Suprapubic skin (tissue), 4 donors: ENCODE results near the gene NBPF1.
"Not testable (repeated sequence)": the region's sequence is repeated elsewhere in the genome, so short reads cannot be mapped to it uniquely, and the experiment has no call there.

Source experiments
- EP300 ChIP-seq: sonication (generic); formaldehyde crosslinking; IDR thresholded peaks from one replicate; pipeline ENCODE4 v1.6.1; 2017; ENCODE audit warnings: antibody characterized with exemption
- POLR2A ChIP-seq, 2 donors: fragments of 450-650 bp; IDR thresholded peaks; one replicate each; pipeline ENCODE4 v1.6.1; 2017; ENCODE audit warnings: antibody characterized with exemption in 2 of 2, mild to moderate bottlenecking in 2 of 2, moderate library complexity in 2 of 2
- POLR2AphosphoS5 ChIP-seq, 3 donors: sonication (generic); formaldehyde crosslinking; IDR thresholded peaks; one replicate each; pipeline ENCODE4 v1.6.1; 2017; ENCODE audit warnings: antibody characterized with exemption in 3 of 3
- TF ChIP-seq, protein P1 (sequence below), 2 donors: fragments of 200-600 bp in 1 of 2; fragments of 450-650 bp in 1 of 2; sonication (generic) in 1 of 2; IDR thresholded peaks; one replicate each; pipeline ENCODE4 v1.5.1; 2016 to 2019; ENCODE audit warnings: antibody characterized with exemption in 2 of 2, mild to moderate bottlenecking in 1 of 2, moderate library complexity in 1 of 2

DNA sequence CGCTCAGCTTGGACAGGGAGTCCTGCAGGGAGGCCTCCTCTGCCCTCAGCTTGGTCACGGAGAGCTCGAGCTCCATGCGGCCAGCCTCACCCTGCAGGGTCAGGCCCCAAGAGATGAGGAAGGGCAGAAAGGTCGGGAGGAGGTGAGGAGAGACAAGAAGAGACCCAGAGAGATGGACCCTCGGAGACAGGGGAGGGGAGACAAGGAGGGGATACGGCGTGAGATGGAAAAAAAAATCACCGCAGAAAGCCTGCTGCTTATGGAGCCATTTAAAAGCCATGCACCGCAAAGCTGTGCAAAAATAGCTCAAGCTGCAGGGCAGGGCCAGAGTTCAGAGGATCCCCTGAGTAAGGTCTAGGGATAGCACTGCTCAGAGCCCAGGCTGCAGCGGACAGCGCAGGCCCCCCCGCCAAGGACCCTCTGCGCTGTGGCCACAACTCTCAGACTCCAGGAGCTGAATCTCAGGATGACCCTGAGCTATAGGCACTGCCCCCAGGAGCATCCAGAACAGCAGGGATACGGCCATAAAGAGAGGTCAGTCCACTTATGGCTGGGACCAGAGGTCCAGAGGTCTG, 13.1 kb upstream of the NBPF1 start:
- TF ChIP-seq, protein P1, sequence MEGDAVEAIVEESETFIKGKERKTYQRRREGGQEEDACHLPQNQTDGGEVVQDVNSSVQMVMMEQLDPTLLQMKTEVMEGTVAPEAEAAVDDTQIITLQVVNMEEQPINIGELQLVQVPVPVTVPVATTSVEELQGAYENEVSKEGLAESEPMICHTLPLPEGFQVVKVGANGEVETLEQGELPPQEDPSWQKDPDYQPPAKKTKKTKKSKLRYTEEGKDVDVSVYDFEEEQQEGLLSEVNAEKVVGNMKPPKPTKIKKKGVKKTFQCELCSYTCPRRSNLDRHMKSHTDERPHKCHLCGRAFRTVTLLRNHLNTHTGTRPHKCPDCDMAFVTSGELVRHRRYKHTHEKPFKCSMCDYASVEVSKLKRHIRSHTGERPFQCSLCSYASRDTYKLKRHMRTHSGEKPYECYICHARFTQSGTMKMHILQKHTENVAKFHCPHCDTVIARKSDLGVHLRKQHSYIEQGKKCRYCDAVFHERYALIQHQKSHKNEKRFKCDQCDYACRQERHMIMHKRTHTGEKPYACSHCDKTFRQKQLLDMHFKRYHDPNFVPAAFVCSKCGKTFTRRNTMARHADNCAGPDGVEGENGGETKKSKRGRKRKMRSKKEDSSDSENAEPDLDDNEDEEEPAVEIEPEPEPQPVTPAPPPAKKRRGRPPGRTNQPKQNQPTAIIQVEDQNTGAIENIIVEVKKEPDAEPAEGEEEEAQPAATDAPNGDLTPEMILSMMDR (IDR thresholded peaks at IDR 0.05): not testable (repeated sequence)
- not testable (repeated sequence) for TF ChIP-seq POLR2AphosphoS5 (IDR thresholded peaks at IDR 0.05); POLR2A (IDR thresholded peaks at IDR 0.05); EP300
